Measurements from ENCODE around the gene SLC6A6. TPM values are rescaled to one million over a fixed set of nuclear protein-coding genes. Genes with fewer than 3 reads are reported as not detected.

Gene SLC6A6
- total RNA-seq, 2 experiments from 2014 or later: 43.4 to 48.8 TPM

GRCh38 chr3:14488286-14489041 lies 86.1 kb downstream of the SLC6A6 start:
- no peaks in the 10 kb centered on the region for H3K9me3 Mint-ChIP-seq
- ChIA-PET POLR2A (interaction anchor here (1.5 kb wide), 1 partner anchor 20 kb away, joined by 3 read pairs; no protein-coding TSS in a partner anchor), CTCF (no interaction called here)
- H3K4me3 Mint-ChIP-seq: no peak overlapping the region
- DNase-seq: no peak
- no peaks in the 10 kb centered on the region for H3K4me1 Mint-ChIP-seq (ENCODE audit: low read depth)
- H3K27ac Mint-ChIP-seq: peak overlapping the region; percentile 69
- H3K36me3 Mint-ChIP-seq (ENCODE audit: low read depth): peaks cover 12% of the 10 kb centered on the region
- H3K27me3 Mint-ChIP-seq: no peaks in the 10 kb centered on the region
- TF ChIP-seq, protein P1, sequence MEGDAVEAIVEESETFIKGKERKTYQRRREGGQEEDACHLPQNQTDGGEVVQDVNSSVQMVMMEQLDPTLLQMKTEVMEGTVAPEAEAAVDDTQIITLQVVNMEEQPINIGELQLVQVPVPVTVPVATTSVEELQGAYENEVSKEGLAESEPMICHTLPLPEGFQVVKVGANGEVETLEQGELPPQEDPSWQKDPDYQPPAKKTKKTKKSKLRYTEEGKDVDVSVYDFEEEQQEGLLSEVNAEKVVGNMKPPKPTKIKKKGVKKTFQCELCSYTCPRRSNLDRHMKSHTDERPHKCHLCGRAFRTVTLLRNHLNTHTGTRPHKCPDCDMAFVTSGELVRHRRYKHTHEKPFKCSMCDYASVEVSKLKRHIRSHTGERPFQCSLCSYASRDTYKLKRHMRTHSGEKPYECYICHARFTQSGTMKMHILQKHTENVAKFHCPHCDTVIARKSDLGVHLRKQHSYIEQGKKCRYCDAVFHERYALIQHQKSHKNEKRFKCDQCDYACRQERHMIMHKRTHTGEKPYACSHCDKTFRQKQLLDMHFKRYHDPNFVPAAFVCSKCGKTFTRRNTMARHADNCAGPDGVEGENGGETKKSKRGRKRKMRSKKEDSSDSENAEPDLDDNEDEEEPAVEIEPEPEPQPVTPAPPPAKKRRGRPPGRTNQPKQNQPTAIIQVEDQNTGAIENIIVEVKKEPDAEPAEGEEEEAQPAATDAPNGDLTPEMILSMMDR (IDR thresholded peaks at IDR 0.05): no peak
- no peak for ATAC-seq
- intact Hi-C loops (cut with micrococcal nuclease): no loop called here

DNA sequence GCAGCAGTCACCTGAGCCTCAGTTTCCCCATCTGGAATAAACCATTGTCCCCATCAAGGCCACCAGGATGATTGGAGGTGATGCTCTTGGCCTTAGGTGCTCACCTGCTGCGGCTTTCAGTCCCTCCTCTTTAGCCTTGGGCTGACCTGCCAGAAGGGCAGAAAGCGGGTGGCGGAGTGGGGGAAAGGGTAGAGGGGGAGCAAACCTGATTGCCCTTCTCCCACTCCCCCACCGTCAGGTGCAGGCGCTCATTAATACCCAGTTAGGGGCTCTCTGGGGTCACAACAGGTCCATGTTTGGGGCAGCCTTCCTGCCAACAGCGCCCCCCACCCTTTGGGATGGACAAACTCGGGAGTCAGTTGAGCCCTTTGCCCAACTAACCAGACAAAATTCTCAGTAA lies 87.2 kb downstream of the SLC6A6 start:
- POLR2A ChIA-PET: no interaction called here
- Mint-ChIP-seq H3K27ac (no peak overlapping the region), H3K9me3 (no peaks in the 10 kb centered on the region), H3K4me3 (no peak overlapping the region), H3K27me3 (no peaks in the 10 kb centered on the region), H3K36me3 (ENCODE audit: low read depth) (peaks cover 6% of the 10 kb centered on the region), H3K4me1 (ENCODE audit: low read depth) (no peaks in the 10 kb centered on the region)
- ATAC-seq (no peak), DNase-seq (no peak)
- TF ChIP-seq, protein P1 (IDR thresholded peaks at IDR 0.05): no peak
- CTCF ChIA-PET: no interaction called here
- intact Hi-C loops (cut with micrococcal nuclease): no loop called here

- Mint-ChIP-seq H3K27ac (no peak overlapping the region), H3K36me3 (ENCODE audit: low read depth) (peaks cover 3% of the 10 kb centered on the region), H3K4me1 (ENCODE audit: low read depth) (no peaks in the 10 kb centered on the region), H3K9me3 (no peaks in the 10 kb centered on the region), H3K4me3 (no peak overlapping the region), H3K27me3 (no peaks in the 10 kb centered on the region)
- TF ChIP-seq, protein P1 (IDR thresholded peaks at IDR 0.05): no peak
- DNase-seq (no peak), ATAC-seq (no peak)
- ChIA-PET CTCF (no interaction called here), POLR2A (no interaction called here)
- intact Hi-C loops (cut with micrococcal nuclease): no loop called here
Observed at GRCh38 chr3:14490255-14490654, 87.8 kb downstream of the SLC6A6 start.

DNA sequence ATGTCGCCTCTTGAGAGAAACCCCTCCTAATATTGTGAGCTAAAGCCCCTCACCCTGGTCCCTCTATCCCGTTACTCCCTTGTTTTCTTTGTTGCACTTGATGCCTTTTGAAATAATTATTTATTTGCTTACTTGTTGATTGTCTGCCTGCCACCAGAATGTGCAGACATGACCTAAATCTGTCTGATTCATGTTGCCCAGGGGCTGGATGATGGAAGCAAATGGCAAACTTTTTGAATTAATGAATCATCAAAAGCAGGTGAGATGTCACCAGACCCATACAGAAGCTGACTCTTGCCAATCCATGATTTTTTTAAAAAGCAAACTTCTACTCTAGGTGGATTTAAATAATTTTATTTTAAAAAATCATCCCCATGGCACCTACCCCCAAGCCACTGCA lies 88.4 kb downstream of the SLC6A6 start:
- Mint-ChIP-seq H3K27me3 (no peaks in the 10 kb centered on the region), H3K4me3 (no peak overlapping the region), H3K27ac (peak overlapping the region; percentile 29), H3K9me3 (no peaks in the 10 kb centered on the region), H3K4me1 (ENCODE audit: low read depth) (no peaks in the 10 kb centered on the region), H3K36me3 (ENCODE audit: low read depth) (peaks cover 3% of the 10 kb centered on the region)
- ChIA-PET CTCF (no interaction called here), POLR2A (no interaction called here)
- TF ChIP-seq, protein P1 (IDR thresholded peaks at IDR 0.05): no peak
- DNase-seq: no peak
- intact Hi-C loops (cut with micrococcal nuclease): no loop called here
- ATAC-seq: no peak

- ATAC-seq: no peak
- POLR2A ChIA-PET: no interaction called here
Observed at GRCh38 chr3:14491396-14492190, 89.2 kb downstream of the SLC6A6 start.

More at GRCh38 chr3:14491396-14492190, 89.2 kb downstream of the SLC6A6 start:
- DNase-seq: no peak
- TF ChIP-seq, protein P1 (IDR thresholded peaks at IDR 0.05): no peak
- no peaks in the 10 kb centered on the region for H3K9me3 Mint-ChIP-seq
- no peak overlapping the region for H3K4me3 Mint-ChIP-seq
- no peaks in the 10 kb centered on the region for H3K4me1 Mint-ChIP-seq (ENCODE audit: low read depth)
- intact Hi-C loops (cut with micrococcal nuclease): no loop called here
- no peaks in the 10 kb centered on the region for H3K27me3 Mint-ChIP-seq
- peaks cover 3% of the 10 kb centered on the region for H3K36me3 Mint-ChIP-seq (ENCODE audit: low read depth)
- H3K27ac Mint-ChIP-seq: no peak overlapping the region
- CTCF ChIA-PET: no interaction called here
